Panc1 (cell line): ENCODE results near the gene PCDHGA2.

Experiments used
- POLR2AphosphoS5 ChIP-seq: IDR thresholded peaks from 2 replicates; pipeline ENCODE4 v1.6.1; 2012; ENCODE audit warnings: mild to moderate bottlenecking, low read depth, low read length, moderate library complexity
- TCF7L2 ChIP-seq: IDR thresholded peaks from 2 replicates; pipeline ENCODE4 v1.6.1; 2011; ENCODE audit warnings: mild to moderate bottlenecking, low read depth, low read length, inconsistent platforms
- TF ChIP-seq, protein P1 (sequence below): fragments of 450-650 bp; IDR thresholded peaks from 2 replicates; pipeline ENCODE4 v1.5.1; 2017; ENCODE audit warnings: mild to moderate bottlenecking

DNA sequence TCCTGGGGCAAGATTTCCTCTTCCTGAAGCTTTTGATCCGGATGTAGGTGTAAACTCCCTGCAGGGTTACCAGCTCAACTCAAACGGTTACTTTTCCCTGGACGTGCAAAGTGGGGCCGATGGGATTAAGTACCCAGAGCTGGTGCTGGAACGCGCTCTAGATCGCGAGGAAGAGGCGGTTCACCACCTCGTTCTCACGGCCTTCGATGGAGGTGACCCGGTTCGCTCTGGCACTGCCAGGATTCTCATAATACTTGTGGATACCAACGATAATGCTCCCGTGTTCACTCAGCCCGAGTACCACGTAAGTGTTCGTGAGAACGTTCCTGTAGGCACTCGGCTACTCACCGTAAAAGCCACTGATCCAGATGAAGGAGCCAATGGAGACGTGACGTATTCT is 17.1 kb downstream of the PCDHGA2 start:
- TF ChIP-seq, protein P1, sequence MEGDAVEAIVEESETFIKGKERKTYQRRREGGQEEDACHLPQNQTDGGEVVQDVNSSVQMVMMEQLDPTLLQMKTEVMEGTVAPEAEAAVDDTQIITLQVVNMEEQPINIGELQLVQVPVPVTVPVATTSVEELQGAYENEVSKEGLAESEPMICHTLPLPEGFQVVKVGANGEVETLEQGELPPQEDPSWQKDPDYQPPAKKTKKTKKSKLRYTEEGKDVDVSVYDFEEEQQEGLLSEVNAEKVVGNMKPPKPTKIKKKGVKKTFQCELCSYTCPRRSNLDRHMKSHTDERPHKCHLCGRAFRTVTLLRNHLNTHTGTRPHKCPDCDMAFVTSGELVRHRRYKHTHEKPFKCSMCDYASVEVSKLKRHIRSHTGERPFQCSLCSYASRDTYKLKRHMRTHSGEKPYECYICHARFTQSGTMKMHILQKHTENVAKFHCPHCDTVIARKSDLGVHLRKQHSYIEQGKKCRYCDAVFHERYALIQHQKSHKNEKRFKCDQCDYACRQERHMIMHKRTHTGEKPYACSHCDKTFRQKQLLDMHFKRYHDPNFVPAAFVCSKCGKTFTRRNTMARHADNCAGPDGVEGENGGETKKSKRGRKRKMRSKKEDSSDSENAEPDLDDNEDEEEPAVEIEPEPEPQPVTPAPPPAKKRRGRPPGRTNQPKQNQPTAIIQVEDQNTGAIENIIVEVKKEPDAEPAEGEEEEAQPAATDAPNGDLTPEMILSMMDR = no peak
- TF ChIP-seq TCF7L2 (no peak), POLR2AphosphoS5 (no peak)
